ENCODE data around the gene IQGAP3. TPM values are rescaled to one million over a fixed set of nuclear protein-coding genes. Genes with fewer than 3 reads are reported as not detected.

The IQGAP3 gene
- total RNA-seq, 1 donor from 2014 or later = 13.1 TPM

- peaks cover 23% of the 10 kb centered on the region for H3K27me3 Mint-ChIP-seq (ENCODE audit: unreplicated experiment)
- TF ChIP-seq CTCF (IDR thresholded peaks at IDR 0.05; ENCODE audit: unreplicated experiment) = no peak
- H3K27ac Mint-ChIP-seq (ENCODE audit: unreplicated experiment) = peak overlapping the region; percentile 43
- no peak overlapping the region for H3K4me3 Mint-ChIP-seq (ENCODE audit: unreplicated experiment)
- no peak for DNase-seq (ENCODE audit: low spot score)
- peaks cover 19% of the 10 kb centered on the region for H3K36me3 Mint-ChIP-seq (ENCODE audit: low read depth, unreplicated experiment)
- peaks cover 45% of the 10 kb centered on the region for H3K4me1 Mint-ChIP-seq (ENCODE audit: unreplicated experiment)
- H3K9me3 Mint-ChIP-seq (ENCODE audit: unreplicated experiment) = no peaks in the 10 kb centered on the region
Observed at GRCh38 chr1:156489166-156489934, 83.0 kb downstream of the IQGAP3 start.

GRCh38 chr1:156488566-156489165 lies 83.7 kb downstream of the IQGAP3 start:
- TF ChIP-seq CTCF (IDR thresholded peaks at IDR 0.05; ENCODE audit: unreplicated experiment) = no peak
- Mint-ChIP-seq H3K27me3 (ENCODE audit: unreplicated experiment) (peaks cover 22% of the 10 kb centered on the region), H3K4me1 (ENCODE audit: unreplicated experiment) (peaks cover 43% of the 10 kb centered on the region), H3K36me3 (ENCODE audit: low read depth, unreplicated experiment) (peaks cover 24% of the 10 kb centered on the region), H3K4me3 (ENCODE audit: unreplicated experiment) (peak overlapping the region; percentile 62), H3K9me3 (ENCODE audit: unreplicated experiment) (no peaks in the 10 kb centered on the region), H3K27ac (ENCODE audit: unreplicated experiment) (no peak overlapping the region)
- DNase-seq (ENCODE audit: low spot score) = no peak

- Mint-ChIP-seq H3K36me3 (ENCODE audit: low read depth, unreplicated experiment) (peaks cover 24% of the 10 kb centered on the region), H3K4me1 (ENCODE audit: unreplicated experiment) (peaks cover 41% of the 10 kb centered on the region), H3K27ac (ENCODE audit: unreplicated experiment) (no peak overlapping the region)
Observed at GRCh38 chr1:156487862-156488261, 84.5 kb downstream of the IQGAP3 start.

GRCh38 chr1:156486421-156487344 lies 85.7 kb downstream of the IQGAP3 start:
- no peak for DNase-seq (ENCODE audit: low spot score)
- peaks cover 22% of the 10 kb centered on the region for H3K36me3 Mint-ChIP-seq (ENCODE audit: low read depth, unreplicated experiment)
- H3K27me3 Mint-ChIP-seq (ENCODE audit: unreplicated experiment) = peaks cover 17% of the 10 kb centered on the region
- no peak for TF ChIP-seq CTCF (IDR thresholded peaks at IDR 0.05; ENCODE audit: unreplicated experiment)
- no peaks in the 10 kb centered on the region for H3K9me3 Mint-ChIP-seq (ENCODE audit: unreplicated experiment)
- peaks cover 31% of the 10 kb centered on the region for H3K4me1 Mint-ChIP-seq (ENCODE audit: unreplicated experiment)
- no peak overlapping the region for H3K4me3 Mint-ChIP-seq (ENCODE audit: unreplicated experiment)
- no peak overlapping the region for H3K27ac Mint-ChIP-seq (ENCODE audit: unreplicated experiment)

More at GRCh38 chr1:156487862-156488261, 84.5 kb downstream of the IQGAP3 start:
- H3K9me3 Mint-ChIP-seq (ENCODE audit: unreplicated experiment) = no peaks in the 10 kb centered on the region
- peaks cover 22% of the 10 kb centered on the region for H3K27me3 Mint-ChIP-seq (ENCODE audit: unreplicated experiment)
- no peak overlapping the region for H3K4me3 Mint-ChIP-seq (ENCODE audit: unreplicated experiment)
- DNase-seq (ENCODE audit: low spot score) = no peak
- TF ChIP-seq CTCF (IDR thresholded peaks at IDR 0.05; ENCODE audit: unreplicated experiment) = no peak
